OCI-LY7 (cell line): ENCODE results near the gene ERC1. TPM values are rescaled to one million over a fixed set of nuclear protein-coding genes. Genes with fewer than 3 reads are reported as not detected.
"Not testable (repeated sequence)": the region's sequence is repeated elsewhere in the genome, so short reads cannot be mapped to it uniquely, and the experiment has no call there.

Source experiments
- BruUV-seq: library from RNA; stranded (reverse); fragments of 400-500 nt; replicated peaks from 2 replicates; lab custom pipeline; 2021; lab: Mats Ljungman, UMichigan
- CTCF ChIA-PET: fragments of 300-600 bp; sonication (Branson Sonifier 250); formaldehyde crosslinking; loops from one replicate; lab custom pipeline; 2022; ENCODE audit warnings: antibody characterized with exemption; ENCODE audit not compliant: unreplicated experiment; lab: Charles Lee
- POLR2A ChIA-PET: fragments of 300-600 bp; sonication (Branson Sonifier 250); formaldehyde crosslinking; loops from one replicate; lab custom pipeline; 2022; ENCODE audit warnings: antibody characterized with exemption; lab: Charles Lee
- DNase-seq: peaks from one replicate; pipeline ENCODE4 v3.0.0-alpha.2; 2015; ENCODE audit warnings: low spot score
- H2AFZ ChIP-seq: fragments of 200-600 bp; sonication (generic), shearing (Covaris generic); 2 replicates; pipeline ENCODE4 v1.6.1; 2014; ENCODE audit warnings: mild to moderate bottlenecking, antibody characterized with exemption, low read length, moderate library complexity
- H3K27ac ChIP-seq: fragments of 200-600 bp; sonication (generic); 2 replicates; pipeline ENCODE4 v1.5.1; 2014; ENCODE audit warnings: mixed run types, low read depth, mild to moderate bottlenecking, moderate library complexity, low read length, inconsistent platforms; ENCODE audit not compliant: poor library complexity, severe bottlenecking
- H3K36me3 ChIP-seq: fragments of 200-600 bp; sonication (generic); 2 replicates; pipeline ENCODE4 v1.6.1; 2014; ENCODE audit warnings: mild to moderate bottlenecking, antibody characterized with exemption, low read length, moderate library complexity, mixed read lengths; ENCODE audit not compliant: insufficient read depth
- H3K4me1 ChIP-seq: fragments of 200-600 bp; sonication (generic); 2 replicates; pipeline ENCODE4 v1.5.1; 2014; ENCODE audit warnings: mild to moderate bottlenecking, low read length; ENCODE audit not compliant: insufficient read depth, poor library complexity, severe bottlenecking
- H3K4me2 ChIP-seq: fragments of 200-600 bp; sonication (generic); 2 replicates; pipeline ENCODE4 v1.6.1; 2014; ENCODE audit warnings: mild to moderate bottlenecking, low read length
- H3K4me3 ChIP-seq: fragments of 200-600 bp; sonication (generic); 2 replicates; pipeline ENCODE4 v1.5.1; 2014; ENCODE audit warnings: mild to moderate bottlenecking, low read depth, low read length; ENCODE audit not compliant: poor library complexity, severe bottlenecking
- H3K79me2 ChIP-seq: fragments of 200-600 bp; sonication (generic); 2 replicates; pipeline ENCODE4 v1.6.1; 2016; ENCODE audit warnings: low read depth, mild to moderate bottlenecking, low read length, moderate library complexity, mixed read lengths; ENCODE audit not compliant: insufficient read depth
- H3K9me2 ChIP-seq: fragments of 200-600 bp; sonication (generic); 2 replicates; pipeline ENCODE4 v1.6.1; 2016; ENCODE audit warnings: mild to moderate bottlenecking, low read length, mixed read lengths; ENCODE audit not compliant: insufficient read depth
- H3K9me3 ChIP-seq: fragments of 200-600 bp; sonication (generic); 2 replicates; pipeline ENCODE4 v1.6.1; 2014; ENCODE audit warnings: mild to moderate bottlenecking, mixed run types, low read length, mixed read lengths
- H4K20me1 ChIP-seq: fragments of 200-600 bp; sonication (generic); 2 replicates; pipeline ENCODE4 v1.6.1; 2014; ENCODE audit warnings: mild to moderate bottlenecking, antibody characterized with exemption, low read length, moderate library complexity, mixed read lengths; ENCODE audit not compliant: insufficient read depth
- EZH2phosphoT487 ChIP-seq: fragments of 200-600 bp; sonication (generic); IDR thresholded peaks from 2 replicates; pipeline ENCODE4 v1.6.1; 2018; ENCODE audit warnings: low read depth, borderline replicate concordance, mild to moderate bottlenecking, mixed run types, antibody characterized with exemption, low read length, moderate library complexity, mixed read lengths
- intact Hi-C: fragments of 100-400 bp; cut with micrococcal nuclease; formaldehyde crosslinking; loops from one replicate; pipeline ENCODE4 v1.10.0; 2022; ENCODE audit not compliant: unreplicated experiment
- total RNA-seq, 2 experiments: library from RNA; depleted of rRNA in 1 of 2; stranded (reverse); fragments of >200 nt in 1 of 2; shearing (Covaris generic) in 1 of 2; gene quantifications; 2 replicates each; pipeline ENCODE4 v1.2.3, GENCODE V29; 2014 to 2022
- TF ChIP-seq, protein P1 (sequence below): fragments of 200-600 bp; sonication (generic); conservative IDR thresholded peaks from 2 replicates; pipeline ENCODE4 v1.5.1; 2014; ENCODE audit warnings: mild to moderate bottlenecking, antibody characterized with exemption, low read length, moderate library complexity, mixed read lengths

ERC1 gene
- total RNA-seq, 2 experiments from 2014 or later, result 26.9 to 86.9 TPM

DNA sequence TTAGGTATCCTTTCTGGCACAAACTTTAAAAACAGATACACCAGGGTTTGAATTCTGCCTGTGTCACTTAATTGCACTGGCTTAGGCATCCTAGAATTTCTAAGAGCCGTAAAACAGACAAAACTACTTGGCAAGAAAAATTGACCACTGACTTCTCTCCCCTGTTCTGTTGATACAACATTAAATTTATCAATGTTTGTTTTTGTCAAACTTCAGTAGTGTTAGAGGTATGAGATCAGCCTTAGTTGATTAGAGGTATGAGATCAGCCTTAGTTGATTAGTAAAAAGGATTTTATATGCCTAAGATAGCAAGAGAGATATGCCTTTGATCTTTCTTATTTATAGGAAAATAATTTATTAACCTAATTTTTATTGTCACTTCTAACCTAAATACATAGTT, 320.1 kb downstream of the ERC1 start:
- no TSS peak for BruUV-seq
- H2AFZ ChIP-seq, result no peak overlapping the region
- intact Hi-C loops, result no loop called here
- no peaks in the 10 kb centered on the region for H3K79me2 ChIP-seq
- H3K9me3 ChIP-seq, result peaks cover 18% of the 10 kb centered on the region; the same call in 1 of the 2 replicates
- H3K4me2 ChIP-seq, result peak overlapping the region; percentile 24; the same call in 1 of the 2 replicates
- no peak overlapping the region for H3K4me3 ChIP-seq
- no peaks in the 10 kb centered on the region for H4K20me1 ChIP-seq
- H3K4me1 ChIP-seq, result peaks cover 84% of the 10 kb centered on the region
- H3K9me2 ChIP-seq, result no peaks in the 10 kb centered on the region
- no peak for DNase-seq
- peak overlapping the region; percentile 58 for H3K27ac ChIP-seq
- ChIA-PET POLR2A (interaction anchor here (0.8 kb wide), 1 partner anchor 8 kb away, joined by 3 read pairs; no protein-coding TSS in a partner anchor), CTCF (no interaction called here)
- H3K36me3 ChIP-seq, result peaks cover 39% of the 10 kb centered on the region
- TF ChIP-seq EZH2phosphoT487, result no peak
- TF ChIP-seq, protein P1, sequence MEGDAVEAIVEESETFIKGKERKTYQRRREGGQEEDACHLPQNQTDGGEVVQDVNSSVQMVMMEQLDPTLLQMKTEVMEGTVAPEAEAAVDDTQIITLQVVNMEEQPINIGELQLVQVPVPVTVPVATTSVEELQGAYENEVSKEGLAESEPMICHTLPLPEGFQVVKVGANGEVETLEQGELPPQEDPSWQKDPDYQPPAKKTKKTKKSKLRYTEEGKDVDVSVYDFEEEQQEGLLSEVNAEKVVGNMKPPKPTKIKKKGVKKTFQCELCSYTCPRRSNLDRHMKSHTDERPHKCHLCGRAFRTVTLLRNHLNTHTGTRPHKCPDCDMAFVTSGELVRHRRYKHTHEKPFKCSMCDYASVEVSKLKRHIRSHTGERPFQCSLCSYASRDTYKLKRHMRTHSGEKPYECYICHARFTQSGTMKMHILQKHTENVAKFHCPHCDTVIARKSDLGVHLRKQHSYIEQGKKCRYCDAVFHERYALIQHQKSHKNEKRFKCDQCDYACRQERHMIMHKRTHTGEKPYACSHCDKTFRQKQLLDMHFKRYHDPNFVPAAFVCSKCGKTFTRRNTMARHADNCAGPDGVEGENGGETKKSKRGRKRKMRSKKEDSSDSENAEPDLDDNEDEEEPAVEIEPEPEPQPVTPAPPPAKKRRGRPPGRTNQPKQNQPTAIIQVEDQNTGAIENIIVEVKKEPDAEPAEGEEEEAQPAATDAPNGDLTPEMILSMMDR, result no peak

DNA sequence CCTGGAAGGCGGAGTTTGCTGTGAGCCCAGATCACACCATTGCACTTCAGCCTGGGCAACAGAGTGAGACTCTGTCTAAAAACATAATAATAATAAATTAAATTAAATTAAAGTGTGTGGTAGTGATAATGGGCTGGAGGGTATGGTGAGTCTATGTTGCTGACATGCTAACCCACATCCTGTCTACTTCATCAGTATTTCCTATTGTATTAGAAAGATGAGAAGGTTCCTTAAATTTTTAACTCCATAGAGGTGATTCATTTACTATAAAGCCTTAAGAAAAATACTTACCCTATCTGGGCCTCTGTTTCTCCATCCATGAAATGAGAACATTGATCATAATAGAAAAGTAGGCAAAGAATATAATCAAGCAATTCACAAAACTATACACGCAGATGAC, 322.9 kb downstream of the ERC1 start:
- BruUV-seq, result no TSS peak
- intact Hi-C loops, result no loop called here
- POLR2A ChIA-PET, result no interaction called here

DNA sequence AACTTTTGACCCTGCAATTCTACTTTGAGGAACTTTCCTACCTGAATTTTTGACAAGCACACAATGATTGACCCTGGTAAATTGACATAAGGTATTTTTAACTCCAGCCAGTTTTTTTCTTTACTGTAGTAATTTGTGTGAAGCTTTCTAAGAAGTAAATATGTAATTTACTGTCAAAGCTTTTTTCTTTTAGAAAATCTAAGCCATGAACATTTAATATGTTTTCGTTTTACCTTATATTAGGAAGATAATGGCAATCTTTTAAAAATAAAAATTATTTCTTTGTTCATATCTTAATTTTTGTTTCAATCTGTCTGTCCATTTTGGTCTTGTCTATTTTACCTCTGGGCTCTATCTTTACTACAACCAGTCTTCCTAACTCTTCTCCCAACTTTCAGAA, 323.5 kb downstream of the ERC1 start:
- no peak for TF ChIP-seq EZH2phosphoT487
- TF ChIP-seq, protein P1, result no peak
- POLR2A ChIA-PET, result no interaction called here
- no peak overlapping the region for H2AFZ ChIP-seq
- H3K9me3 ChIP-seq, result peaks cover 18% of the 10 kb centered on the region; the same call in 1 of the 2 replicates
- H3K36me3 ChIP-seq, result peaks cover 42% of the 10 kb centered on the region
- intact Hi-C loops, result no loop called here
- H3K27ac ChIP-seq, result peak overlapping the region; percentile 90
- H3K4me3 ChIP-seq, result no peak overlapping the region
- no peak overlapping the region for H3K4me2 ChIP-seq
- H3K9me2 ChIP-seq, result no peaks in the 10 kb centered on the region
- no peak for DNase-seq
- H3K79me2 ChIP-seq, result no peaks in the 10 kb centered on the region
- no TSS peak for BruUV-seq
- no peaks in the 10 kb centered on the region for H4K20me1 ChIP-seq
- CTCF ChIA-PET, result no interaction called here
- peaks cover 77% of the 10 kb centered on the region for H3K4me1 ChIP-seq

More for the DNA sequence above, 322.9 kb downstream of the ERC1 start:
- H4K20me1 ChIP-seq, result no peaks in the 10 kb centered on the region
- H3K79me2 ChIP-seq, result no peaks in the 10 kb centered on the region
- no peak overlapping the region for H3K27ac ChIP-seq
- no peak overlapping the region for H2AFZ ChIP-seq
- CTCF ChIA-PET, result no interaction called here
- no peak for TF ChIP-seq EZH2phosphoT487
- TF ChIP-seq, protein P1, result no peak
- no peak for DNase-seq
- H3K36me3 ChIP-seq, result peaks cover 43% of the 10 kb centered on the region
- H3K4me1 ChIP-seq, result peaks cover 77% of the 10 kb centered on the region
- no peaks in the 10 kb centered on the region for H3K9me2 ChIP-seq
- H3K4me2 ChIP-seq, result no peak overlapping the region
- H3K9me3 ChIP-seq, result peaks cover 18% of the 10 kb centered on the region; the same call in 1 of the 2 replicates
- H3K4me3 ChIP-seq, result no peak overlapping the region

DNA sequence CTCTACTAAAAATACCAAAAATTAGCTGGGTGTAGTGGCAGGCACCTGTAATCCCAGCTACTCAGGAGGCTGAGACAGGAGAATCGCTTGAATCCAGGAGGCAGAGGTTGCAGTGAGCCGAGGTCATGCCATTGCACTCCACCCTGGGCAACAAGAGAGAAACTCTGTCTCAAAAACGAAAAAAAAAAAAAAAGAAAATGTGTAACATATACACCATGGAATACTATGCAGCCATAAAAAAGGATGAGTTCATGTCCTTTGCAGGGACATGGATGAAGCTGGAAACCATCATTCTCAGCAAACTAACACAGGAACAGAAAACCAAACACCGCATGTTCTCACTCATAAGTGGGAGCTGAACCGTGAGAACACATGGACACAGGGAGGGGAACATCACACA, 326.0 kb downstream of the ERC1 start:
- BruUV-seq, H3K79me2 ChIP-seq, H3K9me2 ChIP-seq, H3K4me2 ChIP-seq, H2AFZ ChIP-seq, CTCF ChIA-PET, H3K27ac ChIP-seq, DNase-seq, H4K20me1 ChIP-seq, H3K4me3 ChIP-seq: not testable (repeated sequence)
- peaks cover 55% of the 10 kb centered on the region for H3K4me1 ChIP-seq
- intact Hi-C loops, result loop anchor here (2.0 to 5.0 kb wide), 3 partner anchors 110 to 238 kb away; no protein-coding TSS in a partner anchor
- POLR2A ChIA-PET, result interaction anchor here (0.7 to 2.1 kb wide), 3 partner anchors 10 to 36 kb away, joined by 3 to 19 read pairs (median 7); no protein-coding TSS in a partner anchor
- H3K9me3 ChIP-seq, result peaks cover 18% of the 10 kb centered on the region; the same call in 1 of the 2 replicates
- H3K36me3 ChIP-seq, result peaks cover 40% of the 10 kb centered on the region
